Measurements from ENCODE around the gene PSME2. TPM values are rescaled to one million over a fixed set of nuclear protein-coding genes. Genes with fewer than 3 reads are reported as not detected.

PSME2 gene
- total and polyA plus RNA-seq, 9 of the 15 experiments (the other 6 are each of a cell fraction or from before 2014, with no cell fraction given) = 111 to 579 (median 159) TPM

DNA sequence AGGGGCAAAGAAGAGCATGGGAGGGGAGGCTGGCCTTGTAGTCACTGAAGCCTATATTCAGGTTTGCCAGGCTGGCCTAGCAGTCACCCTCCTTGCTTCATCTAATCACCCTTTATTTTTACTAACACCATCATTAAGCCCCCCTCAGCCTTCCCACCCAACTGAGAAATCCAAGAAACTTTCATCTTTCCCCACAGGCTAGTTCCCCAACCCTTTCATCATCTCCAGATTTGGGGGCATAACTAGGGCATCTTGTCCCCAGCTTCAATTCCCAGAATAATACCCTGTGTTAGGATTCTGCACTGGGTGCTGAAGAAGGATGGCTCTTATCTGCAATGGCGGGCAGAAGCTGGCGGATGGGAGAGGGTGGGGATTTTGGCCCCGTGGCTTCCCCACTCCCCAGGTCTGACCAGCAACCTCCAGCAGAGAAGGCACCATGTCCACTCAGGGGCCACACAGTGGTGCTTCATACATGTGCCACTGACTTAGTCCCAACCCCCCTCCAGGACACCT, 45.4 kb downstream of the PSME2 start (continued):
- TF ChIP-seq, protein P1, sequence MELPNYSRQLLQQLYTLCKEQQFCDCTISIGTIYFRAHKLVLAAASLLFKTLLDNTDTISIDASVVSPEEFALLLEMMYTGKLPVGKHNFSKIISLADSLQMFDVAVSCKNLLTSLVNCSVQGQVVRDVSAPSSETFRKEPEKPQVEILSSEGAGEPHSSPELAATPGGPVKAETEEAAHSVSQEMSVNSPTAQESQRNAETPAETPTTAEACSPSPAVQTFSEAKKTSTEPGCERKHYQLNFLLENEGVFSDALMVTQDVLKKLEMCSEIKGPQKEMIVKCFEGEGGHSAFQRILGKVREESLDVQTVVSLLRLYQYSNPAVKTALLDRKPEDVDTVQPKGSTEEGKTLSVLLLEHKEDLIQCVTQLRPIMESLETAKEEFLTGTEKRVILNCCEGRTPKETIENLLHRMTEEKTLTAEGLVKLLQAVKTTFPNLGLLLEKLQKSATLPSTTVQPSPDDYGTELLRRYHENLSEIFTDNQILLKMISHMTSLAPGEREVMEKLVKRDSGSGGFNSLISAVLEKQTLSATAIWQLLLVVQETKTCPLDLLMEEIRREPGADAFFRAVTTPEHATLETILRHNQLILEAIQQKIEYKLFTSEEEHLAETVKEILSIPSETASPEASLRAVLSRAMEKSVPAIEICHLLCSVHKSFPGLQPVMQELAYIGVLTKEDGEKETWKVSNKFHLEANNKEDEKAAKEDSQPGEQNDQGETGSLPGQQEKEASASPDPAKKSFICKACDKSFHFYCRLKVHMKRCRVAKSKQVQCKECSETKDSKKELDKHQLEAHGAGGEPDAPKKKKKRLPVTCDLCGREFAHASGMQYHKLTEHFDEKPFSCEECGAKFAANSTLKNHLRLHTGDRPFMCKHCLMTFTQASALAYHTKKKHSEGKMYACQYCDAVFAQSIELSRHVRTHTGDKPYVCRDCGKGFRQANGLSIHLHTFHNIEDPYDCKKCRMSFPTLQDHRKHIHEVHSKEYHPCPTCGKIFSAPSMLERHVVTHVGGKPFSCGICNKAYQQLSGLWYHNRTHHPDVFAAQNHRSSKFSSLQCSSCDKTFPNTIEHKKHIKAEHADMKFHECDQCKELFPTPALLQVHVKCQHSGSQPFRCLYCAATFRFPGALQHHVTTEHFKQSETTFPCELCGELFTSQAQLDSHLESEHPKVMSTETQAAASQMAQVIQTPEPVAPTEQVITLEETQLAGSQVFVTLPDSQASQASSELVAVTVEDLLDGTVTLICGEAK (IDR thresholded peaks at IDR 0.05) = no peak
- TF ChIP-seq, protein P1 (CRISPR knock-in tag; IDR thresholded peaks at IDR 0.05) = no peak
- TF ChIP-seq KLF13 (tag; IDR thresholded peaks at IDR 0.05; ENCODE audit: borderline replicate concordance, low read depth) = no peak

All from K562 (cell line).